ENCODE data around the gene MID1.

Gene MID1

DNA sequence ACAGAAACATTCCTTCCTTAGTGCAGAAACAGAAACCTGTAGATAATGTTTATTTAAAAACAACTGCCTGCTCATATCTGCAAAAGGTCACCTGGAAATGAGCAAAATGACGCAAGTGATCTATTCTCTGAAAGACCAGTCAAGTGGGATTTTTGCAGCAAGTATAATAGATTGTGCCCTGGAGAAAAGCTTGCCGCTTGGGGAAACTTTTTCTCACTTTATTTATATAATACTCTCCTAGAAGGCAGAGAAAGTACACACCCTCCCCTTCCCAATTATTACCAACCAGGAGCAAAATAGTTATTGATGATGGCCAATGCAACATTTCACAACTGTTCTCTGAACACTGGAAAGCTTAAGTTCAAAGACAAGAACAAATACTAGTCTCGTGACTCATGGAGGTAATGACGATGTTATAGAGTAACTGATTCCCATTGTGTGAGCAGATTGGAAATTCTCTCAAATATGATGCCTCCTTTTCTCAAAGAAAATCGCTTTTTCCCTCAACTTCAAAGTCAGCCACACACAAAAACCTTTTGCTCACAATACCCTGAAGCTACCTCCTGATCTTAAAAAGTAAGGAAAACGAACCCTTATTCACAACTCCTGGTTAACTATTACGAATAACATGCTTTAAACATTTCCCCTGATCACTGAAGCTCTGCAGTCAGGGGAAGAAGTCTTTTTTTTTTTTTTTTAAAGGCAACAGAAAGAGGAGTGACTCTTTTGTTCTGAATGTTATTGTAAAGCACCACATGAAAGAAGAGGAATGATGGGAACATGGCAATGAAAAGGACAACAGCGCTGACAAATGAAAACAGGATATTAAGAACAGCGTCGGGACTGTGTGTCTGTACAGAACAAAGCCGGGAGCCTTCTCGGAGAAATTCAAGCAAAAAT is 41.0 kb downstream of the MID1 start:
- FAIRE-seq (no peak), DNase-seq (ENCODE audit: insufficient read length, low spot score) (peak; percentile 31)

DNA sequence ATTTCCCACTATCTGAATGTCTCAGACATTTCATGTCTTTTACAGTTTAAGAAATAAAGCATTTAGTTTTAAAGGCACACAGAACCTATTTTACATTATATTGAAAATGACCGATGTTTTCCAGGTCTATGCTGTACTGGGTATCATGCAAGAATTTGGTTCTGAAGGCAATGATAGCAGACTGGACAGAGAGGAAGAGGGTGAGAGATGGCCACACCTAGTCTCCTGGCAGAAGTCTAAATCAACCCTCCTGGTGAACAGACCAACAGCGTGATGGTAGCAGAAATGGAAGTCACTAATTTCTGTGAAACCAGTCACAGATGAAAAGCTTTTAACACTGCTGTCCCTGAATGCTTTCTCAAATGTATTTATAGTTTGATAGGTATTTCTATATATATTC is 41.9 kb downstream of the MID1 start:
- FAIRE-seq (no peak), DNase-seq (ENCODE audit: insufficient read length, low spot score) (no peak)

DNA sequence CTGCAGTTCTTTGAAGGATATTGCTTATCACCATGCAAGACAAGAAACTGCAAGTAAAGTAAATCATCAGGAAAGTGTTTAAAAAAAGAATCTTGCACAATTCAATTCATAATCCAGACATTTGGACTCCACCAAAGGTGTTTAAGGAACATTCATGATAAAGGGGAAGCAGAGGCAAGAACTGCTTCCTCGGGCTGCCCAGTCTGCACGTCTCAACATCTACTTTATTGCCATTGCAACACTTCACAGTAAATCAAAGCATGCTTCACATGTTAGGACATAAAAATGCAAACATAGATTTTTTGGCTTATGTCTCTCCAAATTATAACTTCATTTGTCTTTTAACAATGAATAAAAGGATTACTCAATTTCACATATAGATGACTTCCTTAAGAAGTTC is 42.5 kb downstream of the MID1 start:
- DNase-seq (ENCODE audit: insufficient read length, low spot score) = no peak
- FAIRE-seq = no peak

DNA sequence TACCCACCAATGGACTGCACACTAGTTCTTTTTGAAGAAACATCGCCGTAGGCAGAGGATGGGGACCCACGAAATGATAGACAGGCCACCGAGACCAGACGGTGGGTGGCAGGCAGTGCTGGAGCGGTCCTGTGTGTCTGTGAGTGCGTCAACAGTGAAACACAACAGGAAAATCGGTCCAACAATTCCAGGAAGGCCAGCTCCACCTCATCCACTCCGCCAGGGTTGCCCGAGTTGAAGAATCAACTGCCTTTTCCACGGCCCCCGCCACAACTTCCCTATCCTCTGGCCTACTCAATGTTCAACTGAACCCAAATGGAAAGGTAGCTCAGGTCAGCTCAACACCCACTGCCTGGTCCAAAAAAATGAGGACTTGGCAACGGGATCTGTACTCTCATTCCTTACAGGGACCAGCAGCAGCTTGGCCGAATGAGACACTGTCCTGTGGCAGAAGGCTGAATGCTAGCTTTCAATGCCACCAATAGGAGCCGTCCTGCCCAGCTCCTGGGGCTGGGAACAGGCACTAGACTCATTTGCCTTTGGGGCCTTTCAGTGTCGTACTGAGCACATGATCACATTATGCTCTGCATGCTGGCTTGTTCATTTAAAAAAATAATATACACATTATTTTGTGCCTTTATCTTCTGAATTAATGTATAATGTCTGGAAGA is 43.5 kb downstream of the MID1 start:
- FAIRE-seq = no peak
- no peak for DNase-seq (ENCODE audit: insufficient read length, low spot score)

DNA sequence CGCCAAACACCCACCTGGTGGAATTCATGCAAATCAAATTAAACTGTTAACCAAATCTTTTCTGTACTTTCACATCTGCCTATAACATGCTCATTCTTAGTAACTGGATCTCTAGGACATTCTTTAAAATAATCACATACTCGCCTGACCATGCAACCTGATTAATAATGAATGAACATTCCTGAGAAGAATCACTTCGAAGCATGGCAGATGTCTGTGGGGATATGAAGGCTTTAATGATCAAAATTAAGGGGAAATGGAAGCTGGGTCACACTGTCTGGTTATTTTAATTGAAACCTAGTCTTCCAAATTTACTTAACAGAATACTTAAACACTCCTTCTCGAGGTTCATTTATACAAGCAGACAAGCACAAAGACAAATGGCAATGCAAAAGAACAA is 44.2 kb downstream of the MID1 start:
- DNase-seq (ENCODE audit: insufficient read length, low spot score) = no peak
- no peak for FAIRE-seq

DNA sequence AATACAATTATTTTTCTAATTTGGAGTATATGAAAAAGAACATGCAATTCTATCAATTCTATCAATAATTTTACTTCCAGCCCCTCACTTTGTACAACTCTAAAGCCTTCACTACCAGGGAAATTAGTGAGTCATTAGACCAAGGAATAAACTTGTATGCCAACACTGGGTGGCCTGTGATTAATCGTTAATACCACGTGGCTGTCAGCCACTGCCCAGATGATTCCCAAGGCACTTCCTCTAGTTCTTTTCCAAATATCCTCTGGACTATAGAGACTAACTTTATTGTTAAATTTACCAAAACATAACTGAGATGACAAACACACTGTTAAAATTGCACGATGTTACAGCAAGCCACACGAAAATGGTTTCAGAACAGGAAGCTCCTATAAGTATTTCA is 45.7 kb downstream of the MID1 start:
- DNase-seq (ENCODE audit: insufficient read length, low spot score) = no peak
- no peak for FAIRE-seq

DNA sequence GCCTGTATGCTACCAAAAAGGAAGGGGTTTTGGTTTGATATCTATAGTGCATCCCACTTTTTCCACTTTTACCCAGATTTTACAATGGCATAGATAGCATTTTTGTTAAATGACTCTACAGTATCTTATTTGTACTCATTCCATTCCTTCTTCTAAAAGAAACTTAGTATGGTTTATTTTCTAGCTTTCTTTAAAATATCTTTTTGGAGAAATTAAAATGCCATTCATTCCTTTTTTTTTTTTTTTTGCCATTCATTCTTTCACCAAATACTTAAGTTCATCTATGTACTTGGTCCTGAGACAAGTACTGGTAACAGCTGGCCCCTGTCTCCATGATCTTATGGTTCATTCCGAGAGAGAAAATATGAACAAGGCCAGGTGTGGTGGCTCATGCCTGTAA is 49.1 kb downstream of the MID1 start:
- DNase-seq (ENCODE audit: insufficient read length, low spot score) (no peak), FAIRE-seq (no peak)

DNA sequence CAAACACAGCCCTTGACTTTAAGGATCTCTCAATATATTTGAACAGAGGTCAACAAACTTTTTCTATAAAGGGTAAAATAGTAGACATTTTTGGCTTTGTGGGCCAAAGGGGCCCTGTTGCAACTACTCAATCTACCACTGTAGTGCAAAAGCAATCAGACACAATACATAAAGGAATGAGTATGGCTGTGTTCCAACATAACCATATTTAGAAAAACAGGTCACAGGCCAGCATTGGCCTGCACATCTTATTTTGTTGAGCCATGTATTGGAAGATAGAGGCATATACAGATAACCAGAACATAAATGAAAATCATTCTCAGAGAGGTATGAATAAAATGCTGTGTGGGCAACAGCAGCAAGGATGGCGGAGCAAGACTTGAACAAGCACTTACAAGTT is 49.8 kb downstream of the MID1 start:
- DNase-seq (ENCODE audit: insufficient read length, low spot score) (no peak), FAIRE-seq (no peak)

DNA sequence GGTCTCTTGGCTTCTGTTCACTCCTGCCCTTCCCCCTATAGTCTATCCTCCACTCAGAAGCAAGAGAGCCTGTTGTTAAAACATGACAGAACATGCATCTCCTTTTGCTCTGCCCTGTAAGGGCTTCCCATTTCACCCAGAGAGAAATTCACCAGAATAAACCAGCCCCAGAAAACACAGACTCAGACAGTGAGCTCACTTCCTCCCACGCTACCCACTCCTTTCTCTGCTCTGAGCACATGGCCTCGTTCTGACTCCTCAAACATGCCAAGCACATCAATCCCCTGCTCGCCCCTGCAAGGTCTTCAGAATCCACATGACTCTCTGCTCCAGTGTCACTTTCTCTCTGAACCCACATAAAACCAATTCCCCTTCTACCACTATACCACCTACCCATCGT is 50.4 kb downstream of the MID1 start:
- FAIRE-seq = peak; percentile 13

DNA sequence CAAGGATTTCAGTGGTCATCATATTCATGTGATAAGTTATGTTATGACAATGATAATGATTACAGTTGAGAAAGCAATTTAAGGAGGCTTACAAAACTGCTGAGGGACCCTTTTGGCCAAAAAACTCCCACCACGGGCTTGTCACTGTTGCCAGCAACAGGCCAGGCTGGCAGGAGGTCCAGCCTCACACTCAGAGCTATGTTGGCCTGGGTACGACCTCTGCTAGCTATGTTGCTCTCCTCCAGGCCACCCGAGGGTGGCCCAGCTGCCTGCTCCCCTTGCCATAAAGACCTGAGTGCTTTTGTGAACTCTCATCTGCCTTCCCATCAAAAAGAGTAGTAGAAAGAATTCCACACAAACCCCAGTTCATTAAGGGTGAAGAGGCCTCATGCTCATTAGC is 52.0 kb downstream of the MID1 start:
- DNase-seq (ENCODE audit: insufficient read length, low spot score) (no peak), FAIRE-seq (no peak)

More for the DNA sequence above, 50.4 kb downstream of the MID1 start:
- DNase-seq (ENCODE audit: insufficient read length, low spot score) = no peak

DNA sequence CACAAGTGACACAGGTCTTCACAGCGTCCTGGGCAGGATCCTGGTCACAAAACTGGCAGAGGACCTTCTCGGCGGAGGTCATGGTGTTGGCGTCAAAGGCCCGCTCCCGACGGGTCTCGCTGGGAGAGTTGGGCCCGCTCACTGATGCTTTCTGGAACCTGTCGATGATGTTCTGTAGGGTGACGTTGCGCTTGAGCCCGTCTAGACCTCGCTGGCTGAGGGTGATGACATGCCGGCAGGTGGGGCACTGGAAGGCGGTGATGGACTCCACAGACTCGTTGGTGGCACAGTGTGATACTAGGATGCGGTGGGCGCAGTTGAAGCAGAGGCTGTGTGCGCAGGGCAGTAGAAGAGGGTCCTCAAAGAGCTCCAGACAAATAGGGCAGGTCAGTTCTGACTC is 53.2 kb downstream of the MID1 start:
- no peak for FAIRE-seq
- DNase-seq (ENCODE audit: insufficient read length, low spot score) = no peak

DNA sequence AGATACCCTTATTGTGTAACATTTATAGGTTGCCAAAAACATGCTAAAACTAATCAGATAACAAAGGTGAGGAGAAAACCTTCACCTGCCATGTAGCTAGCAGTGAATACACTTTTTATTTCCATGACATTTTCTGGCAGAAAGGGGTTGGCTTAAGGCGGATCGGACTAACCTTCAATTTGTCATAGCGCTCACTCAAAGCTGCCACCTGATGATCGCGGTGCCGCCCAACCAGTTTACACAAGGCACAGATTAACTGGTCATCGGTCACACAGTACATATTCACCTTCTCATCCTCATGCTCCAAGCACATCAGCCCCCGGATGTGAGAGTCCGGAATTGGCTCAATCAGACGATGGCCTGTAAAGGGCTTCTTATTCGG is 53.7 kb downstream of the MID1 start:
- no peak for FAIRE-seq
- no peak for DNase-seq (ENCODE audit: insufficient read length, low spot score)

DNA sequence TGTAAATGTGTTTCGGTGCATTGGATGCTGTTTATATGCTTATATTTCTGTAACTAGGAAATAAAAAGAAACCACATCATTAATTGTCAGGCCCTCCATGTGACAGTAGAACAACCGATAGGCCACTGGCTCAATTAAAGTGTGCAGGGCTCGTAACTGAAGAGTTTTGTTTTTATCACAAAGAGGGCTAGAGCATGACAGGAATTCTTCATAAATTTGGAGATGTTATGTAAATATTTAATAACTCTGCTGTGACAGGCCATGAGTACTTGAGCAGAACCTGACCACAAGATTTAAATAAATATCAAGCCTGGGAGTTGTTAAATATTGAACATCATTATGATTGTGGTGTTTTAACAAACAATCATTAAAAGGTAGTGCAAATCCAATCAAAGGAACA is 55.9 kb downstream of the MID1 start:
- FAIRE-seq = no peak

DNA sequence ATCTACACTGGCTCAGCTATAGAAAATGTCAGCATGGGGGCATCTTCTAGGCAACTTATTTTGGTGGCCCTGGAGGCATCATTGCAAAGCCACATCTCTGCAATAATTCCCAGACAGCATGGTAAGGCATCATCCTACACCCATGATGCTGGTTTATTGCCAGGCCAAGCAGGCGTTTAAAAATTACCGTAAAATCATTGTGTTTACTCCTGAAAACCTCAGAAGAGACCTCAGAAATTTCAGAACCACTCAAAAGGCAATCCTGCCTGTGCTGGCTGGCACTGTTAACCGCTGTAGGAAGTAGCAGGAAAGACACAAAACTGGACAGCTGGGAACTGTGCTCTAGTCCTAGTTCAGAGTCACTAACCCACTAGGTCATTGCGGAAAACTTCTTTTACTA is 63.2 kb downstream of the MID1 start:
- no peak for DNase-seq (ENCODE audit: insufficient read length, low spot score)
- no peak for FAIRE-seq

More for the DNA sequence above, 55.9 kb downstream of the MID1 start:
- no peak for DNase-seq (ENCODE audit: insufficient read length, low spot score)

DNA sequence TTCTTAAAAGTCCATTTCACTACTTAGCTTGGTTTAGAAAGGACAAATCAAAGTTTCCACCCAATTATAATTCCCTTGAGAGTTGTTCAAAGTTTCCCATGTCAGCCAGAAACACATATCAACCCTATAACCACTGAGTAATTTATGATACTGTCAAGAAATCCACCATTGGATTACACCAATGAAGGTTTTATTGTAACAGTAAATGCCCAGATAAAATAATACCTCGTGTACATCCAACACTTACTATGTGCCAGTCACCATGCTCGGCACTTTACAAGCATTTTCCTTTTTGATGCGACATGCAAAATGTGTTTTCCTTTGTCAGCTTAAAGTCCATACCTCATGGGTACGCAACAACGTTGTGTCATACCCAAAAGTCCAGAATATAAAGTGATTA is 64.0 kb downstream of the MID1 start:
- DNase-seq (ENCODE audit: insufficient read length, low spot score) = no peak

DNA sequence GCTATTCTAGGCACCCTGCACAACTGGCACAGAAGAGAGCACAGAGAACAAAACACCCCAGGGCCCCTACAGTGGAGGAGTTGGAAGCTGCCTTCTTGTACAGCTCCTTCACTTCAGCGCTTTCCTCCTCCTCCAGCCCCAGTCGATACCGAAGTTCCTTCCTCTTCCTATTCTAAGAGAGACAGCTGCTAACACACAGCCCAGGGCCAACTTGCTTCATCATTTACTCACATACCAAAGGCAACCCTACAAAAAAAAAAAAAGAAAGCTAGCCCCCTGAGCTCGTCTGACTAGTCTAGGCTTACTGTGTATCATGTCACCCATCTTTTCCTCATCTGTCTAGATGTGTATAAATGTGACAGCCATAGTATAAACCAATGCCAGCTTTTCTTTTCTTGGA is 64.5 kb downstream of the MID1 start:
- no peak for FAIRE-seq

More for the DNA sequence above, 64.0 kb downstream of the MID1 start:
- FAIRE-seq = no peak

DNA sequence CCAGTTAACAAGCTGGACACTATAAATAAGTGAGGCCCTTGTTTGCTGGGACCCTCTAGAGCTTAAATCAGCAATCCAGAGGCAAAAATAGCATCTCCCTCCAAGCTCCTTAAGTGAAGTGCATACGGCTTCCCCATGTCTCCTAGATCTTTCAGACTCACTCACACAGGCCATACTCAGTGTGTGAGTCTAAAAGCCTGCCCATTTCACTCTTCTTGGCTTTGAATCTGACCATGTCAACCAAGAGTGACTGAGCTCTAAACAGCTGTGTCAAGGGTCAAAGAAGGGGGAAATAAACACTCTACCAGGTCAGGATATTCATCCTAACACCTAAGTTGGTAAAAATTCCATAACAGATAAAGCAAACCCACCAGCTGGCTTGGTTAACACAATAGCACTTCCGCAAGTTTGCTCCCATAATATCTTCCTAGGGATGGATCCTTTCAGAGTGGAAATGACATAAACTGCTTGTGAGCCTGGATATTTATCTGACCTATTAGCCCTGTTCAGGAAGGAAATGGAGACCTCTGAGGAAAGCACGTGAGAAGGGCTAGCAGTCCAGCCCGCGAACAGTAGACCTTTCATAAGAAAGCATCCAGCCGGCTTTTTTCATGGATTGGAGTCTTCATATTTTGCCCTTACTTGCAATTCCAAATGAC is 65.6 kb downstream of the MID1 start:
- FAIRE-seq (no peak), DNase-seq (ENCODE audit: insufficient read length, low spot score) (no peak)

More for the DNA sequence above, 64.5 kb downstream of the MID1 start:
- no peak for DNase-seq (ENCODE audit: insufficient read length, low spot score)

DNA sequence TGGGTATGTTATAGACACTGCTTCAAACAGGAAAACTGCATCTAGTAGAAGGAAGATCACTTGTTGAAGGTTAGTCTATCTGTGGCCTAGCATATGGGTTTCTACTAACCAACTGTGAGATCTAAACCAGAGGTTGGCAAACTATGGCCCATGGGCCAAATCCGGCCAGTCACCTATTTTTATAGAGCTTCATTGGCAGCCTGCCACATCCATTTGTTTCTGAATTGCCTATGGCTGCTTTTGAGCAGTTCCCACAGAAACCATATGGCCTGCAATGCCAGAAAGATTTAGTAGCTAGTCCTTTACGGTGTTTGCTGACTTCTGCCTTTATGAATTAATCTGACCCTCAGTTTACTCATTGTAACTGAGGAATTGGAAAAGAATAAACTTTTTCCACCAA is 71.1 kb downstream of the MID1 start:
- no peak for DNase-seq (ENCODE audit: insufficient read length, low spot score)
- no peak for FAIRE-seq

DNA sequence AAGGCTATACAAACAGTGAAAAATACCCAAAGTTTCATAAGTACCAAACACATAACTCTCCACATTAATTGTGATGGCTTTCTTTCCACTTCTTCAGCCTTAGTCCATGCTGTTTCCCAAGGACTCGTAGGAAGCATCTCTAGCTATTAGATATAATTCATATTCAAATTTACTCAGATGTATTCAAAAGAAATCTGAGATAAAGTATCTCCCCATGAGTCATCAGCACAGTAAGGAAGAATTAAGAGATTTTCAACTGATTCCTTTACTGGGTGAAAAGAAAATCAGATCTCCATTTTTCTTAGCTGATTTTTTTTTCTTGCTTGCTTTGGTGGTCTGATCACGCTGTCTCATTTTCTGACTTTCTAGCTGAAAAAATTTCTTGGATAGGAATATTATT is 71.7 kb downstream of the MID1 start:
- no peak for FAIRE-seq
- no peak for DNase-seq (ENCODE audit: insufficient read length, low spot score)

DNA sequence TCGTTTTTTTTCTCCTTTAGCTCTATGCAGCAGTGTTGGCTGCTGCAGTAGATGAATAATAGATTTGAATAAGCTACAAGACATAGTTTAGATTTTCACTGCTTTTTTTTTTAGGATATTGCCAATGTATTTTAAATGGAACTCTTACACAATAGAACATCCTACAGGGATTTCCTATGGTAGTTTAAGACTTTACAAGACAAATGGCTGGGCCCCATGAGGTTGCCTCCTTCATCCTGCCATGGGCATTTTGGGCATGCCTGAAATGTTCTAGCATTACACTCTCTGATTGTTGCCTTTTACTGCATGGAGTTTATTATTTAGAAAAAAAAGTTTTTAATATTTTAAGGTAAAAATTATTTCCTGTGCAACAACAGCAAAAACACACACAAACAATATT is 74.5 kb downstream of the MID1 start:
- FAIRE-seq (no peak), DNase-seq (ENCODE audit: insufficient read length, low spot score) (no peak)

DNA sequence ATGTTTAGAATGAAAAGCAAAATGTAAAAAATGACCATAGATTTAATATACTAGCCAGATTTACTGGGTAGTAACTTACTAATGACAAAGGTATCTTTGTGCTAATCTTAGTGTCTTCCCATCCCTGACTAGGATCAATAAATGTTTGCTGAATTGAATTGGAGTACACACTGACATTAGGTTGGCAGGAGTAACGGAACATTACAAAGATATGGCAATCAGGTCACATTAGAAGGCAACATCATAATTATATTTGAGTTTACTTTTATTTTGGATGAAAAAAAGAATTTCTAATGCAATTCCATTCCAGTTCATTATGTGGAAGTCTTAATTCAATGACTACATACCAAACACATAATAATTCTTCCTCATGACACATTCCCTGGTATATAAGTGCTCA is 77.8 kb downstream of the MID1 start:
- no peak for DNase-seq (ENCODE audit: insufficient read length, low spot score)
- no peak for FAIRE-seq

DNA sequence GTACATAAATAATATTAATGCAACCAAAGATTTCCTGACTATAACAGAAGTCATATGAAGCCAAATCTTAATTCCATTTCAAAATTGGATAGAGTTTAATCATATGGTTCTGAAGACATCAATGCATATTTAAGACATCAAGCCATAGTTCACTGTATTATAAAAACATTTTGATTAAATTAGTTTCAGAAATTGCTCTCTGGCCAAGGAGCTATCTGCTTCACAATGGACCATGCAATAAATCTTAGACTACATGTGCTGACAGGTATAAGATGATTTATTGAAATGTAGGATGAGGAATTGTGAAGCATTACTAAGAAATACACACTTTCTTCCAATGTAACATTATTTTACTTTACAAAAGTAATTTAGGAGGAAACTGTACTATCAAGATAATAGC is 81.6 kb downstream of the MID1 start:
- no peak for DNase-seq (ENCODE audit: insufficient read length, low spot score)
- FAIRE-seq = no peak
